ENCODE data around the gene EEFSEC.

EEFSEC gene

GRCh38 chr3:128456776-128457715, 303.8 kb downstream of the EEFSEC start:
- peak; percentile 62 for DNase-seq

GRCh38 chr3:128457937-128458336, 304.7 kb downstream of the EEFSEC start:
- DNase-seq: no peak

All from DMS 273 treated with DMSO at 0.1 percent for 48 hours (cell line).